Activated T-helper 2 cell treated with anti-CD3 and anti-CD28 coated beads, Interferon-gamma antibody, Interleukin-2, Interleukin-4, amounts not matched to agents 10 μg/mL and 5 μg/mL and 100 μg/mL, durations not matched to agents 14 hours and 24 hours and 36 hours (primary cell): ENCODE results near the gene MUC20. TPM values are rescaled to one million over a fixed set of nuclear protein-coding genes. Genes with fewer than 3 reads are reported as not detected.
"Not testable (repeated sequence)": the region's sequence is repeated elsewhere in the genome, so short reads cannot be mapped to it uniquely, and the experiment has no call there.

ENCODE experiments used
- DNase-seq: peaks from one replicate; pipeline ENCODE4 v3.0.0; 2021; ENCODE audit warnings: low spot score
- H3K27ac Mint-ChIP-seq: one replicate; pipeline ENCODE4 v1.8.0; 2021; ENCODE audit warnings: mixed read lengths
- H3K27me3 Mint-ChIP-seq: one replicate; pipeline ENCODE4 v1.8.0; 2021; ENCODE audit warnings: low read depth, mixed read lengths
- H3K36me3 Mint-ChIP-seq: one replicate; pipeline ENCODE4 v1.8.0; 2021; ENCODE audit warnings: low read depth, mixed read lengths
- H3K4me1 Mint-ChIP-seq: one replicate; pipeline ENCODE4 v1.8.0; 2021; ENCODE audit warnings: low read depth, mixed read lengths
- H3K4me3 Mint-ChIP-seq: one replicate; pipeline ENCODE4 v1.8.0; 2021; ENCODE audit warnings: low read depth, mild to moderate bottlenecking, moderate library complexity, mixed read lengths
- H3K9me3 Mint-ChIP-seq: one replicate; pipeline ENCODE4 v1.8.0; 2021; ENCODE audit warnings: mixed read lengths
- intact Hi-C: fragments of 100-400 bp; cut with micrococcal nuclease; formaldehyde crosslinking; loops from one replicate; pipeline ENCODE4 v1.15.1; 2023
- total RNA-seq: library from RNA; stranded (reverse); gene quantifications from 2 replicates; pipeline ENCODE4 v1.2.3, GENCODE V29; 2022

Gene MUC20
- total RNA-seq, 1 donor from 2014 or later, result 3.9 TPM

GRCh38 chr3:195736866-195737490, 16.2 kb downstream of the MUC20 start:
- H3K4me1 Mint-ChIP-seq, result no peaks in the 10 kb centered on the region
- intact Hi-C loops, result no loop called here
- no peak overlapping the region for H3K4me3 Mint-ChIP-seq
- H3K9me3 Mint-ChIP-seq, result no peaks in the 10 kb centered on the region
- DNase-seq, result no peak
- H3K36me3 Mint-ChIP-seq, result no peaks in the 10 kb centered on the region
- H3K27me3 Mint-ChIP-seq, result no peaks in the 10 kb centered on the region
- no peak overlapping the region for H3K27ac Mint-ChIP-seq

- H3K9me3 Mint-ChIP-seq, H3K4me1 Mint-ChIP-seq, intact Hi-C loops, H3K36me3 Mint-ChIP-seq, H3K27ac Mint-ChIP-seq, DNase-seq, H3K27me3 Mint-ChIP-seq, H3K4me3 Mint-ChIP-seq: not testable (repeated sequence)
Observed at GRCh38 chr3:195737782-195738181, 17.0 kb downstream of the MUC20 start.

- DNase-seq, result no peak
- no peaks in the 10 kb centered on the region for H3K9me3 Mint-ChIP-seq
- H3K36me3 Mint-ChIP-seq, result no peaks in the 10 kb centered on the region
- no peaks in the 10 kb centered on the region for H3K4me1 Mint-ChIP-seq
- H3K27me3 Mint-ChIP-seq, result peaks cover 4% of the 10 kb centered on the region
- intact Hi-C loops, result no loop called here
- no peak overlapping the region for H3K27ac Mint-ChIP-seq
- no peak overlapping the region for H3K4me3 Mint-ChIP-seq
Observed at GRCh38 chr3:195738274-195739044, 17.7 kb downstream of the MUC20 start.

- no peaks in the 10 kb centered on the region for H3K4me1 Mint-ChIP-seq
- H3K9me3 Mint-ChIP-seq, result no peaks in the 10 kb centered on the region
- intact Hi-C loops, result no loop called here
- peaks cover 9% of the 10 kb centered on the region for H3K27me3 Mint-ChIP-seq
- DNase-seq, result no peak
- H3K36me3 Mint-ChIP-seq, result no peaks in the 10 kb centered on the region
- H3K4me3 Mint-ChIP-seq, result no peak overlapping the region
- no peak overlapping the region for H3K27ac Mint-ChIP-seq
Observed at GRCh38 chr3:195739561-195740111, 18.9 kb downstream of the MUC20 start.

- Mint-ChIP-seq H3K36me3 (no peaks in the 10 kb centered on the region), H3K9me3 (no peaks in the 10 kb centered on the region), H3K4me3 (no peak overlapping the region), H3K4me1 (peaks cover 7% of the 10 kb centered on the region), H3K27ac (no peak overlapping the region), H3K27me3 (peaks cover 10% of the 10 kb centered on the region)
- intact Hi-C loops, result loop anchor here (2.0 kb wide), 1 partner anchor 16 kb away; no protein-coding TSS in a partner anchor
- DNase-seq, result no peak
Observed at GRCh38 chr3:195744437-195744836, 23.7 kb downstream of the MUC20 start.

- H3K4me3 Mint-ChIP-seq, result no peak overlapping the region
- DNase-seq, result no peak
- H3K9me3 Mint-ChIP-seq, result no peaks in the 10 kb centered on the region
- intact Hi-C loops, result no loop called here
- peaks cover 10% of the 10 kb centered on the region for H3K27me3 Mint-ChIP-seq
- H3K27ac Mint-ChIP-seq, result no peak overlapping the region
- peaks cover 7% of the 10 kb centered on the region for H3K4me1 Mint-ChIP-seq
- no peaks in the 10 kb centered on the region for H3K36me3 Mint-ChIP-seq
Observed at GRCh38 chr3:195746346-195746745, 25.6 kb downstream of the MUC20 start.

- H3K27me3 Mint-ChIP-seq, result peaks cover 10% of the 10 kb centered on the region
- peaks cover 7% of the 10 kb centered on the region for H3K4me1 Mint-ChIP-seq
- no peaks in the 10 kb centered on the region for H3K36me3 Mint-ChIP-seq
- no peak overlapping the region for H3K4me3 Mint-ChIP-seq
- no peaks in the 10 kb centered on the region for H3K9me3 Mint-ChIP-seq
- no peak overlapping the region for H3K27ac Mint-ChIP-seq
- intact Hi-C loops, result no loop called here
- DNase-seq, result no peak
Observed at GRCh38 chr3:195746751-195747150, 26.0 kb downstream of the MUC20 start.

- no peaks in the 10 kb centered on the region for H3K9me3 Mint-ChIP-seq
- intact Hi-C loops, result no loop called here
- no peak overlapping the region for H3K27ac Mint-ChIP-seq
- no peak overlapping the region for H3K4me3 Mint-ChIP-seq
- H3K4me1 Mint-ChIP-seq, result peaks cover 9% of the 10 kb centered on the region
- H3K27me3 Mint-ChIP-seq, result peaks cover 5% of the 10 kb centered on the region
- DNase-seq, result no peak
- no peaks in the 10 kb centered on the region for H3K36me3 Mint-ChIP-seq
Observed at GRCh38 chr3:195748661-195749060, 27.9 kb downstream of the MUC20 start.

GRCh38 chr3:195749101-195749500, 28.3 kb downstream of the MUC20 start:
- H3K36me3 Mint-ChIP-seq, H3K4me3 Mint-ChIP-seq, DNase-seq, H3K27me3 Mint-ChIP-seq, H3K4me1 Mint-ChIP-seq, intact Hi-C loops, H3K9me3 Mint-ChIP-seq, H3K27ac Mint-ChIP-seq: not testable (repeated sequence)

- H3K4me3 Mint-ChIP-seq, result no peak overlapping the region
- H3K36me3 Mint-ChIP-seq, result no peaks in the 10 kb centered on the region
- intact Hi-C loops, result no loop called here
- peak overlapping the region; percentile 2 for H3K27ac Mint-ChIP-seq
- peaks cover 12% of the 10 kb centered on the region for H3K4me1 Mint-ChIP-seq
- DNase-seq, result no peak
- H3K27me3 Mint-ChIP-seq, result peaks cover 1% of the 10 kb centered on the region
- no peaks in the 10 kb centered on the region for H3K9me3 Mint-ChIP-seq
Observed at GRCh38 chr3:195750797-195751520, 30.2 kb downstream of the MUC20 start.

- Mint-ChIP-seq H3K36me3 (no peaks in the 10 kb centered on the region), H3K27ac (peak overlapping the region; percentile 2), H3K4me3 (no peak overlapping the region), H3K4me1 (peaks cover 15% of the 10 kb centered on the region), H3K9me3 (no peaks in the 10 kb centered on the region), H3K27me3 (no peaks in the 10 kb centered on the region)
- intact Hi-C loops, result no loop called here
- no peak for DNase-seq
Observed at GRCh38 chr3:195751560-195751959, 30.8 kb downstream of the MUC20 start.

GRCh38 chr3:195752066-195752465, 31.3 kb downstream of the MUC20 start:
- intact Hi-C loops, result no loop called here
- Mint-ChIP-seq H3K27ac (no peak overlapping the region), H3K4me1 (peaks cover 19% of the 10 kb centered on the region), H3K27me3 (peaks cover 2% of the 10 kb centered on the region), H3K4me3 (no peak overlapping the region), H3K9me3 (no peaks in the 10 kb centered on the region), H3K36me3 (no peaks in the 10 kb centered on the region)
- no peak for DNase-seq
